Activated naive CD4-positive, alpha-beta T cell treated with anti-CD3 and anti-CD28 coated beads, Interleukin-2, amount 10 ng/mL, durations not matched to agents 7 days and 5 days (primary cell): Measurements from ENCODE around the gene NOP14.

ENCODE experiments used
- CTCF ChIA-PET: fragments of 350-600 bp; sonication (Branson Sonifier 250); formaldehyde crosslinking; loops from one replicate; lab custom pipeline; 2021; ENCODE audit warnings: antibody characterized with exemption; lab: Charles Lee
- DNase-seq: peaks from one replicate; pipeline ENCODE4 v3.0.0-alpha.2; 2020
- H3K27ac Mint-ChIP-seq: one replicate; pipeline ENCODE4 v1.8.0; 2021; ENCODE audit warnings: mild to moderate bottlenecking, moderate library complexity, mixed read lengths
- H3K27me3 Mint-ChIP-seq: one replicate; pipeline ENCODE4 v1.8.0; 2021; ENCODE audit warnings: mild to moderate bottlenecking, mixed read lengths
- H3K36me3 Mint-ChIP-seq: one replicate; pipeline ENCODE4 v1.8.0; 2021; ENCODE audit warnings: mixed read lengths
- H3K4me1 Mint-ChIP-seq: one replicate; pipeline ENCODE4 v1.8.0; 2021; ENCODE audit warnings: mixed read lengths
- H3K4me3 Mint-ChIP-seq: one replicate; pipeline ENCODE4 v1.8.0; 2021; ENCODE audit warnings: mild to moderate bottlenecking, moderate library complexity, mixed read lengths
- H3K9me3 Mint-ChIP-seq: one replicate; pipeline ENCODE4 v1.8.0; 2021; ENCODE audit warnings: mixed read lengths

The NOP14 gene

DNA sequence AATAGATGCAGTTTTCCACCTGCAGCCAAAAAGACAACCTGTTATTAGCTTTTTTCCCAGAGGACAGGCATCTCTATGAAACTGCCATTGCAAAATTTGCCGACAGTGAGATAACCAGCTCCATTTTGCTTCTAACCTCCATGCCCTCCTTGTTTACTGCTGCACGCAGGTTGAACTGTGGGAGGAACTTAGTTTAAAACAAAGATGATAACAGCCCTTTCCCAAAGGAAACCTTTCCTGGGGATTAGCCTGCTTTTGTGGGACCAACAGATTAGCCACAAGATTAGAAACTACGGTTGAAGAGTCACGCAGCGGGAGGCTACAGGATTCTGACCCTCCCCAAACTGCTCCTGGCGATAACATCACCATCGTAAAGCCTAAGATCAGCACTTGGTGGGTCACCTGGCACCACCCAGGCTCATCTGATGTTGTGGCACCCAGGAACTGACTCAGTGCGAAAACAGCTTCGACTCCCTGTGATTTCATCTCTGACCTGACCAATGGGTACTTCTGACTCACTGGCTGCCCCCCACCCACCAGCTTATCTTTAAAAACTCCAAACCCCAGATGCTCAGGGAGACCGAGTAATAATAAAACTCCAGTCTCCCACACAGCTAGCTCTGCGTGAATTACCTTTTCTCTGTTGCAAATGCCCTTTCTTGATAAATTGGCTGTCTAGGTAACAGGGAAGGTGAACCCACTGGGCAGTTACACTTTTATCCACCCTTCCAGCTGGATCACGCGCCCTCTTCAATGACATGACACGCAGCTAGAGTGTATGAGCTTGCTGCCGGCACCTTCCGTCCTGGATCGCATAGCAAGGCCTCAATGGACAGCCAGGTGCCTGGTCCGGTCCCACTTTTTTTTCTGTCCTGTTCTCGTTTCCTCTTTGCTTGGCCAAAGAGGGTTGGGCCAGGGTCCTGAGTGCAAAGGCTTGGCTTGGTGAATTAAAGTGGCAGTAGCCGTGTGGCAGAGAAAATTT, 27.2 kb downstream of the NOP14 start:
- Mint-ChIP-seq H3K4me1 (peaks cover 50% of the 10 kb centered on the region), H3K36me3 (peaks cover 37% of the 10 kb centered on the region), H3K27me3 (no peaks in the 10 kb centered on the region), H3K9me3 (no peaks in the 10 kb centered on the region), H3K4me3 (peak overlapping the region; percentile 84), H3K27ac (peak overlapping the region; percentile 90)
- peak; percentile 44 for DNase-seq
- CTCF ChIA-PET, result interaction anchor here (0.9 to 2.5 kb wide), 10 partner anchors 9 to 222 kb away, joined by 3 to 24 read pairs (median 6); no protein-coding TSS in a partner anchor

DNA sequence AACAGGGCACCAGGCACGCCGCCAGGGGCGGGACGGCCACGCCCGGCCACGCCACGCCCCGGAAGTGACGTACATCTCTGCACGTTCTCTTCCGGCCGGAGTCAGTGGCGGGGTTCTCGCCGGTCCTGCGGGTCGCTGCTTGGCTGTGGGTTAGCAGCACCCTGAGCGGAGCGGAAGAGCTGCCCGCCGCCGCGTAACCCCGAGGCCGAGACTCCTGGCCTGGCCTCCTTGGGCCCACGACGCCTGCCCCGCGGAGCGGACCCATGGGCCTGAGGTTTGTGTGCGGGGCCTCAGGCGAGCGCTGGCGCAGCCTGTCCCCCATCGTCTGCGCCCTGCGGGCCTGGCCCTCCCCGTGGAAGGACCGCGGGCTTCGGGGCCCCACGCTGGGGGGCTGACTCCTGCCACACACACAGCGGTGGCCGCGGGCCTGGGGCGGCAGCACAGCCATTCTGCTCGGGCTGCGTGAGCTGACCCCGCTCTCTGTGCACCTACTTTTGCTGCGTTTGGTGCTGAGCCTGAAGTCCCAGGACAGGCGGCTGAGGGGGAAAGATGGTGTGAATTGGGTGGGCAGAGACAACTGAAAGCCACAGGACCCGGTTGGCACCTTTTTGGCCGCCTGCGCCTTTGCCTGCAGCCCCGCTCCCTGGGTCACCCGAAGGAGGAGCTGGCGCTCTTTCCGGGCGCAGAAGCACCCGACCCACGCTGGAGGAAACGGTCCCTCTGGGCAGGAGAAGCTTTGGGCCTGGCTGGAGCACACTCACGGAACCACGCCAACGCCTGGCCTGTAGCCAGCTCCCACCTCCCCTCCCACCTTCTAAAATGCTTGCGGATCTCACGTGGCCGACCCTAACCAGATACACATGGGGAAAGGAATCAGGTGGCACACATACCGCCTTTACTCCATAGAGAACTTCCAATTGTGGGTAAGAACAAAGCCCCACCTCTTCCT, 28.1 kb downstream of the NOP14 start:
- no peaks in the 10 kb centered on the region for H3K27me3 Mint-ChIP-seq
- H3K9me3 Mint-ChIP-seq, result no peaks in the 10 kb centered on the region
- DNase-seq, result peak; percentile 97
- peaks cover 52% of the 10 kb centered on the region for H3K4me1 Mint-ChIP-seq
- H3K36me3 Mint-ChIP-seq, result peaks cover 32% of the 10 kb centered on the region
- H3K27ac Mint-ChIP-seq, result peak overlapping the region; percentile 90
- peak overlapping the region; percentile 84 for H3K4me3 Mint-ChIP-seq
- CTCF ChIA-PET, result interaction anchor here (0.9 to 2.5 kb wide), 10 partner anchors 10 to 221 kb away, joined by 3 to 24 read pairs (median 6); no protein-coding TSS in a partner anchor

DNA sequence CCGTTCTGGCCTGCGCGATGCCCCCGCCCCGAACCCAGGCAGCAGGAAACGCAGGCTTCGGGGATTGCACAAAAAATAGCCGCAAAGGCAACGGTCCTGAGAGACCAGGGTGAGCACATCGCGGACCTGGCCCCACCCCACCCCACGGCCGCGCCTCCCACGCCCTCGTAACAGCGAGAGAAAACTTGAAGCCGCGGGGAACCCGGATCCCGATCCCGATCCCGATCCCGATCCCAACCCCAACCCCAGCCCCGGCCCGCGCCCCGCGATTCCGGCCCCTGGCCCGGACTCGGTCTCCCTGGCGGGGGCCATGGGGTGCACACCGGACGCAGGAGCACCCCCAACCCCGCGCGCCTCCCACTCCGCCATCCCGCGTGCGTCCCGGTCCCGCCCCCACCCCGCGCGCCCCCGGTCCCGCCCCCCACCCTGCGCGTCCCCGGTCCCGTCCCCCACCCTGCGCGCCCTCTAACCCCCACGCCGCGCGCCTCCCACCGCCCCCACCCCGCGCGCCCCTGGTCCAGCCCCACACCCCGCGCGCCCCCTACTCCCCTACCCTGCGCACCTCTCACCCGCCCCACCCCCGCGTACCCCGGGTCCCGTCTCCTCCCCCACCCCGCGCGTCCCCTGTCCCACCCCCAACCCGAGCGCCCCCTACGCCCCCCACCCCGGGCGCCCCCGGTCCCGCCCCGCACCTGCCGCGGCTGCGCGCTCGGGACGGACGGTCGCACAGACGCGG, 29.0 kb downstream of the NOP14 start:
- CTCF ChIA-PET, result interaction anchor here (2.2 kb wide), 1 partner anchor 17 kb away, joined by 11 read pairs; no protein-coding TSS in a partner anchor
- H3K36me3 Mint-ChIP-seq, result peaks cover 30% of the 10 kb centered on the region
- H3K4me1 Mint-ChIP-seq, result peaks cover 52% of the 10 kb centered on the region
- H3K4me3 Mint-ChIP-seq, result peak overlapping the region; percentile 84
- no peaks in the 10 kb centered on the region for H3K27me3 Mint-ChIP-seq
- no peaks in the 10 kb centered on the region for H3K9me3 Mint-ChIP-seq
- DNase-seq, result peak; percentile 68
- peak overlapping the region; percentile 68 for H3K27ac Mint-ChIP-seq

DNA sequence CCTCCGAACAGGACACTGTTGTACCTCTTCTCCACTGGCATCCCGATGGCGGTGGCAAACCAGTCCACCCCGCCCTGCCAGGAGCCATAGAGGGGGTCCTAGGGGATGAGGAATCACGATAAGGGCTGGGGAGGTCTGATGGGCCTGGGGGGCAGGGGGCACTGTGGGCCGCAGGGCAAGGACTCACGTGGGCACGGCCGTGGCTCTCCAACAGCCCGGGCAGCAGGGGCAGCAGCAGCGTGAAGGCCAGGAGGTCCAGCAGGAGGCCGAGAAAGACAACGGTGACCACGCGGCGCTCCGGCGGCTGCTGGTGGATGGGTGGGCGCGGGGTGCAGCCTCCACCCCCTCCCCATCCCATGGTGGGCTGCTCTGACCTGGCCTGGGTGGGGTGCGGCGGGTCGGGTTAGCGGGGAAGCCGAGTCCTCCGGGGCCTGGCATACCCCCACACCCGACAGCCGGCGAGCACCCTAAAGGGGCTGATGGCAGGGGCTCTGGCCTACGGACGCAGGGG, 29.6 kb downstream of the NOP14 start:
- no peaks in the 10 kb centered on the region for H3K9me3 Mint-ChIP-seq
- peaks cover 29% of the 10 kb centered on the region for H3K36me3 Mint-ChIP-seq
- H3K27ac Mint-ChIP-seq, result peak overlapping the region; percentile 85
- H3K27me3 Mint-ChIP-seq, result no peaks in the 10 kb centered on the region
- CTCF ChIA-PET, result no interaction called here
- H3K4me1 Mint-ChIP-seq, result peaks cover 46% of the 10 kb centered on the region
- peak overlapping the region; percentile 74 for H3K4me3 Mint-ChIP-seq
- no peak for DNase-seq

DNA sequence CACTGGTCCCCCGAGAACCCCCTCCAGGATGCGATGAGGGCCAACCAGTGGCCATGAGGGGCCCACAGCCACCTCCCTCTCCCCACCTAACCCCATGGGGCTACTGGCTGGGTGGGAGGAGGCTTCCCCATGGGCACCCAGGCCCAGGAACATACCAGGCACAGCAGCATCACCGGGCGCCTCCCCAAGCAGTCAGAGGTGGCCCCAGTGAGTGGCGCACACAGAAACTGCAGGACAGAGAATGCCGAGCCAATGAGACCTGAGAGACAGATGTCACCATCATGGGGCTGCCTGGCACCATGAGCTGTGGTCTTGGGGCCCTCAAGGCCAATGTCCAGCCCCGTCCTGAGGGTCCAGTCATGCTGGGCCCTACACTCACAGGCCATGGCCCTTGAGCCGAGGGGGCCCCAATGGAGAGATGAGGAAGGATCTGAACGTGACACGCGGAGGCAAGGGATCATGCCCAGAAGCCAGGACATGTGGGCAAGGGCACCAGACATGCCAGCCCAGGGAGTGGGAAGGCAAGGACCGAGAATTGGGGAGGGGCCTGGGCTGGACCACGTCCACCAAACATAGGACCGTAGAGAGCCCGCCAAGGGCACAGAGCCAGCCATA, 30.1 kb downstream of the NOP14 start:
- Mint-ChIP-seq H3K4me3 (peak overlapping the region; percentile 74), H3K36me3 (peaks cover 31% of the 10 kb centered on the region), H3K9me3 (no peaks in the 10 kb centered on the region), H3K27me3 (no peaks in the 10 kb centered on the region), H3K27ac (peak overlapping the region; percentile 85), H3K4me1 (peaks cover 46% of the 10 kb centered on the region)
- DNase-seq, result no peak
- CTCF ChIA-PET, result no interaction called here

DNA sequence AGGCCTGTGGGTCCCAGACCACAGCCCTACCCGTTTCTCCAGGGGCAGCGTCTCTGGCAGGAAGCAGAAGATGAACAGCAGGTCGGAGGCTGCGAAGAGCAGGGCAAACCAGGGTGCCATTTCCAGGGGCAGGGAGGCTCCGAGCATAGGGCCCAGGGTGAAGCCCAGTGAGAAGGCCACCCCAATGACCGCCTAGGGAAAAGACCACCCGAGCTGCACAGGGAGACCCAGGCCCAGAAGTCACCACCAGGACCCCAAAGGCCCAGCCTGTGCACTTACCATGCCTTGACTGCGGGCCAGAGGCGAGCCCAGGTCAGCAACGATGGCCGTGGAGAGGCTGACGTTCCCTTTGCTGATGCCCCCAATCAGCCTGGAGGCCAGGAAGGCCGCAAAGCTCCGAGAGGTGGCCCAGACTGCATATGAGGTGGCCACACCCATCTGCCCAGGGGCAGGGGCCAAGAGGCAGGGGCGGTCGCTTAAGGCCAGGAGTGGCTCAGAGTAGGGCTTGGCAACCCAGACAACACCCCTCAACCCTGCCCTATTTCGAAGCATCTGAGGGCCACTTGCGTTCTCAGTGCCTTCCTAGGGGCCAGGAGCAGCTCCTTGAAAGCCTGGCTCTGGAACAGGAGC, 30.8 kb downstream of the NOP14 start:
- Mint-ChIP-seq H3K4me3 (peak overlapping the region; percentile 74), H3K9me3 (no peaks in the 10 kb centered on the region), H3K4me1 (peaks cover 43% of the 10 kb centered on the region), H3K27me3 (no peaks in the 10 kb centered on the region), H3K36me3 (peaks cover 34% of the 10 kb centered on the region), H3K27ac (peak overlapping the region; percentile 85)
- CTCF ChIA-PET, result no interaction called here
- DNase-seq, result no peak

DNA sequence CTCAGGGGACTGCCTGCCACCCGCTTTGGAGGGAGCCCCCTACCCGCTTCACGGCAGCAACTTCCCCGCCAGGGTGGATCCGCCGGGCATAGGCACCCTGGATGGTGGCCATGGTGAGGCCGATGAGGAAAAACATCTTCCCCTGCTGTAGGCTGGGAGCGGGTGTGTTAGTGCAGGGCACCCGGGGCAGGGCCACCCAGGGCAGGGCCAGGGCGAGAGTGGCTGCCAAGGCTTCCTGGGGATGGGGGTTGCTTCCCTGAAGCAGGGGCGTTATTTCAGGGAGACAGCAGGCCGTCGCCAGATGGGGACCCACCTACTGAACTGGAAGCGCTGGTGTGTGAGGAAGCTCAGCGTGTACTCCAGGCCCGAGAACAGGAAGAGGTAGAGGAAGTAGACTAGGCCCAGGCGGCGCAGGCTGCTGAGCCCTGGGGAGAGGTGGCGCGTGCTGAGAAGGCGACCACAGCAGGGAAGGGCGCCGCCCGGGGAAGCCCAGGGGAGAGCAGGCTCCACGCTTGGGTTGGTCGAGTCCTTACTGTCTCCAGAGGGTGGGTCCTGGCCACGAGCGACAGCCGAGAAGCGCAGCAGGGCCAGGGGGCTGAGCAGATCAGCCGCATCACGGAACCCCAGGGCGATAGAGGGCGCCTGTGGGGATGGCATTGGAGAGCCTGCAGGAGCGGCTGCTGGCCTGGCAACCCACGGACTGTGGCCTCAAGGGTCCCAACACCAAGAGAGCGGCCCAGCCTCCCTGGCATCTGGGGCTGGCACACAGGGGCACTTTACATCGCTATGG, 31.5 kb downstream of the NOP14 start:
- Mint-ChIP-seq H3K27me3 (no peaks in the 10 kb centered on the region), H3K4me1 (peaks cover 36% of the 10 kb centered on the region), H3K27ac (peak overlapping the region; percentile 85), H3K4me3 (peak overlapping the region; percentile 52), H3K9me3 (no peaks in the 10 kb centered on the region), H3K36me3 (peaks cover 33% of the 10 kb centered on the region)
- CTCF ChIA-PET, result interaction anchor here (0.6 kb wide), 2 partner anchors 10 to 391 kb away, joined by 3 read pairs; no protein-coding TSS in a partner anchor
- peak; percentile 76 for DNase-seq

DNA sequence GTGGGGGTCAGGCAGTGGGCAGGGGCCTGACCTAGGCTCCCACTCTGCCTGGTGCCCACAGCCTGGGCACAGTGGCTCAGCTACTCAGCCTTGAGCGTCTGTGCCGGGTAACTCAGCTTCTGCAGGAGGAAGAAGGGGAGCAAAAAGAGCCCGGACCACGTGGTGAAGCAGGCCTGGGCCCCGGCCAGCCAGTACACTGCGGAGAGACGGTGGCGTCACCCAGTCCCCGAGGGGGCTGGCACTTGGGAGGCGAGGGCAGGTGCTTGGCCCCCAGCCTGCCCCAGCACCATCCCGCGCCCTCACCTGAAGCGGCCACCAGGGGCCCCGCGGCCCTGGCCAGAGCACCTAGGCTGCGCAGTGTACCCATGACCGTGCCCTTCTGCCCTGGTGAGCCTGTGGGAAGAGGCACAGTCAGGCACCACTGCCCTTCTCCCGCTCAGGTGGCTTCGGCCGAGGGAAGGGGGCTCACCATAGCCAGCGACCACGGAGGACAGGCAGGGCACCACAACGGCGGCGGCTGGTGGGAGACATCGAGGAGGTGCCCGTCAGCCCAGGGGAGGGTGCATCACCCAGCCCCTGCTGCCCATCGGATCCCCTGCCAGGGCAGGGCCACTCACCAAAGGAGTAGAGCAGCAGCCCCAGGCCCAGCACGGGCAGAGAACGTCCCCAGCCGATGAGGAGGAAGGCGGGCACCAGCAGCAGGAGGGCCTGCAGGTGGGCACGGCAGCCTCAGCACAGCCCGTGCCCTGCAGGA, 32.3 kb downstream of the NOP14 start:
- Mint-ChIP-seq H3K9me3 (no peaks in the 10 kb centered on the region), H3K4me1 (peaks cover 28% of the 10 kb centered on the region), H3K36me3 (peaks cover 38% of the 10 kb centered on the region), H3K27me3 (no peaks in the 10 kb centered on the region), H3K27ac (peak overlapping the region; percentile 85), H3K4me3 (peak overlapping the region; percentile 52)
- CTCF ChIA-PET, result interaction anchor here (0.6 kb wide), 2 partner anchors 9 to 390 kb away, joined by 3 read pairs; no protein-coding TSS in a partner anchor
- DNase-seq, result no peak

DNA sequence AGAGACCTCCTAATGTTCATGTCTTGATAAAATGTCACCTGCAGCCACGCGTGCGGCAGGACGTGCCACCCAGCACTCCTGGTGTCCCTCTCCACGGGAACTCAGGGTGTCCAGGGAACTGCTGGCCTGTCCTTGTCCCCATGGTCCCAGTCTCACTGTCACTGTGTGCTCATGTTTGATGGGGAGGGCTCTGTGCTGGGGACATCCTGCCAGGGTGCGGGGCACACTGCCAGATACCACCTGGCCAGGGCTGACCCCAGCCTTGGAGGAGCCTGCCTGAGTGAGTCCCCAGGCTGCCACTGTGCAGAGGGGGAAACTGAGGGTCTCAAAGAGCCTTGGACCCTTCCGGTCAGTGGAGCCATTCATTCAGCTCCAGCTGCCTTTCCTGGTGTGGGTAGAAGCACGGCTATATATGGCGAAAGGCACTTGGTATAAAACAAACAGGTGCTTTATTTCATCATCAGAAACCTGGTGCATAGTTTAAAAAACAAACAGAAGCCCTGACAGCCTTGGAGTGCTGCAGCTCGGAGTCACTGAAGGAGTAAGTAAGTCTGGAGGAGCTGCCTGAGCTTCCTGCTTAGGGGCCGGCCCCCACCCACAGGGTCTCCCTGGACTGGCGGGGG, 33.0 kb downstream of the NOP14 start:
- CTCF ChIA-PET, result interaction anchor here (1.4 kb wide), 1 partner anchor 24 kb away, joined by 3 read pairs; no protein-coding TSS in a partner anchor
- Mint-ChIP-seq H3K27me3 (no peaks in the 10 kb centered on the region), H3K9me3 (no peaks in the 10 kb centered on the region), H3K4me1 (peaks cover 22% of the 10 kb centered on the region), H3K27ac (peak overlapping the region; percentile 52), H3K36me3 (peaks cover 39% of the 10 kb centered on the region), H3K4me3 (no peak overlapping the region)
- no peak for DNase-seq

DNA sequence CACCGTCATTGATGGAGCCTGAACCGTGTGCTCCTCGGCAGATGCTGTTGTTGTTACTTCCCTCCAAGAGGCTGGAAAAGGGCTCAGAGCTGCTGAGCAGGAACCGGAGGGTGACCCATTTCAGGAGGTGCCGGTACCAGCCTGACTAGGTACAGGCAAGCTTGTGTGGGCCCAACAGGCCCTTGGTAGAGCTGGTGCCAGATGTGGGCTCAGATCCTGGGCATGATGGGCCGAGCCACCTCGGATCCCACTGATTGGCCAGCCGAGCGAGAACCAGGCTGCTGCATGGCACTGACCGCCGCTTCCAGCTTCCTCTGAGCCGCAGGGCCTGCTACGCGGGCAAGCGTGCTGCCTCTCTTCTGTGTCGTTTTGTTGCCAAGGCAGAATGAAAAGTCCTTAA, 33.7 kb downstream of the NOP14 start:
- Mint-ChIP-seq H3K27ac (no peak overlapping the region), H3K27me3 (no peaks in the 10 kb centered on the region), H3K4me3 (no peak overlapping the region), H3K4me1 (peaks cover 25% of the 10 kb centered on the region), H3K36me3 (peaks cover 44% of the 10 kb centered on the region), H3K9me3 (no peaks in the 10 kb centered on the region)
- CTCF ChIA-PET, result interaction anchor here (1.4 kb wide), 1 partner anchor 25 kb away, joined by 3 read pairs; no protein-coding TSS in a partner anchor
- DNase-seq, result no peak
